Brain microvascular endothelial cell (primary cell): ENCODE data around the gene ELK1.

Experiments
- DNase-seq: peaks from one replicate; pipeline ENCODE4 v3.0.0-alpha.2; 2020
- H3K27ac ChIP-seq: fragments of 250-450 bp; sonication (Bioruptor Pico); 2 replicates; pipeline ENCODE4 v1.5.1; 2020; ENCODE audit warnings: mild to moderate bottlenecking, moderate library complexity
- H3K27me3 ChIP-seq: fragments of 250-450 bp; sonication (Bioruptor Pico); replicated peaks from 2 replicates; pipeline ENCODE4 v1.5.1; 2020; ENCODE audit warnings: mild to moderate bottlenecking
- H3K36me3 ChIP-seq: fragments of 250-450 bp; sonication (Bioruptor Pico); replicated peaks from 2 replicates; pipeline ENCODE4 v1.5.1; 2020; ENCODE audit warnings: mild to moderate bottlenecking
- H3K4me3 ChIP-seq: 2 replicates; pipeline ENCODE4 v1.5.1; 2011; ENCODE audit warnings: low read depth, mild to moderate bottlenecking, control low read depth, low read length, moderate library complexity
- CTCF ChIP-seq: IDR thresholded peaks from 2 replicates; pipeline ENCODE4 v1.5.1; 2011; ENCODE audit warnings: low read depth, mild to moderate bottlenecking, moderate library complexity, low read length, control low read depth, inconsistent platforms; ENCODE audit errors: missing control alignments
- in situ Hi-C: cut with HindIII; loops from 2 replicates; pipeline ENCODE4 v1.10.0; 2017; ENCODE audit warnings: low sequenced_read_pairs, low pct_ligation_motif_present

The ELK1 gene

DNA sequence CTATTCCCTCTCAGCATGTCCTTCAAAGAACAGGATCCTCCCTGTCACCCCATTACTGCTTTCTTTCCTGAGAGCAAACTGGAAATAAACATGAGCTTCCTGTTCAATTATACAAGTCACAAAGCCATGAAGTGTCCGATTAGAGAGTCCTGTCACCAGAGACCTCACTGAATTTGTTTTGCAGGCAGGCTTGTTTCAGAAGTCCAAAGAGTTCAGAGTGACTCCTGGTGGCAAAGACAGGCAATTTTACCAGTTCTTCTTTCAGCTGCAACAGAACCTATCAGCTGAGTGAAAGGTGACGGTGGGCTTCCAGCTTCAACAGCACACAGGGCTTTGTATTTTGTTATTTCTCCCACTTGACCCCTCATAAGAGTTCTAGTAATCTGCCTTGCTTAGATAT lies 6.4 kb downstream of the ELK1 start:
- no peak overlapping the region for H3K27ac ChIP-seq
- no peak for DNase-seq
- H3K36me3 ChIP-seq = peaks cover 14% of the 10 kb centered on the region
- no peaks in the 10 kb centered on the region for H3K27me3 ChIP-seq
- TF ChIP-seq CTCF = peak; percentile 57
- in situ Hi-C loops = no loop called here
- H3K4me3 ChIP-seq = no peak overlapping the region

DNA sequence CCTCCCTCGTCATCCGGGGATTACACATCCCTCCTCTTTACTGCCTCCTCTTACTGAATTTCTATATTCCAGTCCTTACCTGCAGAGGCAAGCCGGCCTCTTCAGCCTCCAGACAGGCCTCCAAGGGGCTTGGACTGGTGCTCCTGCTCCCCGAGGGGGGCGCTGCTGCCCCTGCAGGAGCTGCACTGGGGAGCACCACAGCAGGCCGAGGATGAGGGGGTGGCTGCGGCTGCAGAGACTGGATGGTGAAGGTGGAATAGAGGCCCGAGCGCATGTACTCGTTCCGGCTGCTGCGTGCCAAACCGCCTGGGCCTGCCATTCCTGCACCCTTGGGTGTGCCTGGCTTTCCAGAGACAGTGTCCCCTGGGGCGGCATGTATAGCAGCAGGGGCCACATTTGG lies 11.5 kb downstream of the ELK1 start:
- Histone ChIP-seq H3K27ac (no peak overlapping the region), H3K4me3 (no peak overlapping the region), H3K36me3 (peaks cover 30% of the 10 kb centered on the region), H3K27me3 (no peaks in the 10 kb centered on the region)
- in situ Hi-C loops = no loop called here
- DNase-seq = no peak
- no peak for TF ChIP-seq CTCF

GRCh38 chrX:47637546-47638195 lies 12.7 kb downstream of the ELK1 start:
- no peak overlapping the region for H3K27ac ChIP-seq
- H3K27me3 ChIP-seq = no peaks in the 10 kb centered on the region
- H3K36me3 ChIP-seq = peaks cover 30% of the 10 kb centered on the region
- H3K4me3 ChIP-seq = peak overlapping the region; percentile 26
- peak; percentile 43 for TF ChIP-seq CTCF
- in situ Hi-C loops = no loop called here
- no peak for DNase-seq

DNA sequence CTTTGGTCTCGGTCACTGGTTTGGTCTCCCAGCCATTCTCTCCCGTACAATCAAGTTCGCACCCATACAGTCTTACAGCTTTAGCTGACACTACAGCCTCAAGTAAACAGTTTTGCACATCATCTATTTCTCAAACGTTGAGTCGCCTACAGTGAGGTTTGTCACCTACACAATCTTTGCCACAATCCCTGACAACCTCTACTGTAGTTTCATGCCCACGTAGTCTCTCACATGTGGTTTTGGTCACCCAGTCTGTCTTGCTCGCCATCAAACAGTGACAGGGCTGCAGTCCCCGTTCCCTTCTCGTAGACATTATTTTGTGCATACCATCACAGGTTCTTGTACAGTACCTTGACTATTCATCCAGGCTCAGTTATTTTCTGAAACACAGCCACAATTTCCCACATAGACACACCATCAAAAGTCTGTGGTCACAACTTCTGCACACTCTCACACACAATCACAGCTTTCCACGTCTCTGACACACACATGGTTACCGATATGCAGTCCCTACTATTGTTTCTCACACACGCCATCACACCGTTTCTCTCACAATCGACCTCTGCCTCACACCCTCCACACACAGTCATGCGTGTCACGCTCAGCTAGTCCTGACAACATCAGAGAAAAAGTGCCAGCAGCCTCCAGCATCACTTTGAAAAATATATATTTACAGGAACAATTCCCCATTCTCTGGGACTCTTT lies 15.3 kb downstream of the ELK1 start:
- TF ChIP-seq CTCF = no peak
- peaks cover 23% of the 10 kb centered on the region for H3K36me3 ChIP-seq
- no peak overlapping the region for H3K4me3 ChIP-seq
- no peak for DNase-seq
- in situ Hi-C loops = no loop called here
- no peaks in the 10 kb centered on the region for H3K27me3 ChIP-seq
- H3K27ac ChIP-seq = no peak overlapping the region

DNA sequence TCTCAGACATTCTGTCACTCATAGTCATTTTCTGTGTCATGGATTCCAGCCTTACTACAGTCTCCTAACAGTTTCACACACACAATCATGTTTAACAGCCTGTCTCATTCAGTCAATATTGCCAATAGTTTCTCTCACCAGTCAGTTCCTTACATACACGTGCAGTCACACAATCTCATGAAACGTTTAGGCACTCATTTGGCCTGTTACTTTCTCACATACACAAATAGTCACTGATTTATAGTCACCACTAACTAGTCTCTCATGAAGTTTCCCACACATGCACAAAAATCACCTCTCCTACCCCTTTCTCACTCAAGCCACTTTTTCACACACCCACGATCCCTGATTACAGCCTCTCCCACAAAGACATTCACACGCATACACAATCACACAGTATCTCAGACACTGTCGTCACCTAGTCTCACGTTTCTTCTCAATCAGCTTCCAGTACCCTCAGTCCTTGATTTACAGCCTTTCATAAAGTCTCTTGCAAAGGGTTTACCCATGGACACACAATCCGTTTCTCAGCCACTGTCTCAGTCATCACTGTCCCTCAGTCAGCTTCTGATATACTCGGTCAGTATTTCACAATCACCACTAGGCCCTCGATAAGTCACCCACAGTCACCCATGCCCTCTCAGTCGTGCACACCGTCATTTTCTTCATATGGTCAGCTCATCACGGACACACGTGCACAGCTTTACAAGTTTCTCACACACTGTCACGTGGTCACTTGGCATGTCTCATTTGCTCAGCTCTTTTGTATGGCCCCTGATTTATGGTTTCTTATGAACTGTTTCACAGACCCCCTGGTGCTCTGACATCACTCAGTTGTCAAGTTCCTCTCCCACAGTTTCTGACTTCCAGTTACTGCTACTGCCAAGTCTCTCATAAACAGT lies 16.4 kb downstream of the ELK1 start:
- in situ Hi-C loops = no loop called here
- no peaks in the 10 kb centered on the region for H3K27me3 ChIP-seq
- H3K4me3 ChIP-seq = no peak overlapping the region
- H3K27ac ChIP-seq = no peak overlapping the region
- DNase-seq = no peak
- peaks cover 16% of the 10 kb centered on the region for H3K36me3 ChIP-seq
- TF ChIP-seq CTCF = no peak
